H1 (cell line): Measurements from ENCODE around the gene DGCR6L.

Source experiments
- EZH2 ChIP-seq: fragments of 200-600 bp; sonication (generic); IDR thresholded peaks from 2 replicates; pipeline ENCODE4 v1.7.1; 2012; ENCODE audit warnings: low read depth, mild to moderate bottlenecking, moderate library complexity, low read length, inconsistent platforms; ENCODE audit not compliant: severe bottlenecking
- KDM1A ChIP-seq: fragments of 200-600, 300-600 bp; sonication (generic); IDR thresholded peaks from 2 replicates; pipeline ENCODE4 v1.7.1; 2016; ENCODE audit warnings: mild to moderate bottlenecking, low read length, borderline replicate concordance
- TF ChIP-seq, protein P1 (sequence below), 3 experiments: IDR thresholded peaks; 1 replicate in 2 of 3; 2 replicates in 1 of 3; pipeline versions ENCODE4 v1.5.1 to v1.6.1; 2011; ENCODE audit warnings: low read length in 3 of 3, mild to moderate bottlenecking in 3 of 3, inconsistent platforms in 2 of 3, low read depth in 1 of 3, moderate library complexity in 1 of 3; ENCODE audit not compliant: insufficient read depth in 1 of 3; ENCODE audit errors: control extremely low read depth in 1 of 3

GRCh38 chr22:20267441-20268278 is 52.2 kb downstream of the DGCR6L start:
- TF ChIP-seq, protein P1, sequence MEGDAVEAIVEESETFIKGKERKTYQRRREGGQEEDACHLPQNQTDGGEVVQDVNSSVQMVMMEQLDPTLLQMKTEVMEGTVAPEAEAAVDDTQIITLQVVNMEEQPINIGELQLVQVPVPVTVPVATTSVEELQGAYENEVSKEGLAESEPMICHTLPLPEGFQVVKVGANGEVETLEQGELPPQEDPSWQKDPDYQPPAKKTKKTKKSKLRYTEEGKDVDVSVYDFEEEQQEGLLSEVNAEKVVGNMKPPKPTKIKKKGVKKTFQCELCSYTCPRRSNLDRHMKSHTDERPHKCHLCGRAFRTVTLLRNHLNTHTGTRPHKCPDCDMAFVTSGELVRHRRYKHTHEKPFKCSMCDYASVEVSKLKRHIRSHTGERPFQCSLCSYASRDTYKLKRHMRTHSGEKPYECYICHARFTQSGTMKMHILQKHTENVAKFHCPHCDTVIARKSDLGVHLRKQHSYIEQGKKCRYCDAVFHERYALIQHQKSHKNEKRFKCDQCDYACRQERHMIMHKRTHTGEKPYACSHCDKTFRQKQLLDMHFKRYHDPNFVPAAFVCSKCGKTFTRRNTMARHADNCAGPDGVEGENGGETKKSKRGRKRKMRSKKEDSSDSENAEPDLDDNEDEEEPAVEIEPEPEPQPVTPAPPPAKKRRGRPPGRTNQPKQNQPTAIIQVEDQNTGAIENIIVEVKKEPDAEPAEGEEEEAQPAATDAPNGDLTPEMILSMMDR (IDR thresholded peaks at IDR 0.05; ENCODE audit: control extremely low read depth in 1 of 3, insufficient read depth in 1 of 3, low read depth in 1 of 3, low read length in 3 of 3) = no peak
- TF ChIP-seq EZH2 (no peak), KDM1A (no peak)
